Trophoblast cell (in vitro differentiated cells and primary cell): ENCODE data around the gene E2F7.

Source experiments
- DNase-seq, 2 donors: peaks; one replicate each; pipeline ENCODE4 v3.0.0-alpha.2; 2016
- H2AFZ ChIP-seq: 2 replicates; pipeline ENCODE4 v1.6.1; 2013; ENCODE audit warnings: low read length, moderate library complexity, mild to moderate bottlenecking; ENCODE audit not compliant: insufficient read depth, poor library complexity
- H2AK5ac ChIP-seq: 2 replicates; pipeline ENCODE4 v1.6.1; 2013; ENCODE audit warnings: mild to moderate bottlenecking, low read length
- H2BK120ac ChIP-seq: 2 replicates; pipeline ENCODE4 v1.6.1; 2013; ENCODE audit warnings: low read length, mild to moderate bottlenecking, moderate library complexity; ENCODE audit not compliant: insufficient read depth, poor library complexity
- H2BK12ac ChIP-seq: 2 replicates; pipeline ENCODE4 v1.6.1; 2013; ENCODE audit warnings: mild to moderate bottlenecking, low read length, moderate library complexity
- H2BK5ac ChIP-seq: 2 replicates; pipeline ENCODE4 v1.6.1; 2013; ENCODE audit warnings: low read length, low read depth, moderate library complexity, mild to moderate bottlenecking; ENCODE audit not compliant: poor library complexity
- H3K14ac ChIP-seq: 2 replicates; pipeline ENCODE4 v1.6.1; 2013; ENCODE audit warnings: mild to moderate bottlenecking, low read length
- H3K18ac ChIP-seq: 2 replicates; pipeline ENCODE4 v1.6.1; 2013; ENCODE audit warnings: mild to moderate bottlenecking, low read length
- H3K23ac ChIP-seq: 2 replicates; pipeline ENCODE4 v1.6.1; 2013; ENCODE audit warnings: low read length
- H3K27ac ChIP-seq: 2 replicates; pipeline ENCODE4 v1.5.1; 2013; ENCODE audit warnings: low read depth, mild to moderate bottlenecking, inconsistent platforms, low read length, moderate library complexity
- H3K27me3 ChIP-seq: 2 replicates; pipeline ENCODE4 v1.6.1; 2013; ENCODE audit warnings: inconsistent platforms, mild to moderate bottlenecking, low read length, moderate library complexity; ENCODE audit not compliant: insufficient read depth
- H3K36me3 ChIP-seq, 2 experiments: 1 replicate in 1 of 2; 2 replicates in 1 of 2; pipeline ENCODE4 v1.6.1; 2013; ENCODE audit warnings: low read length in 2 of 2, mild to moderate bottlenecking in 2 of 2, moderate library complexity in 1 of 2; ENCODE audit not compliant: insufficient read depth in 2 of 2, control insufficient read depth in 1 of 2
- H3K4ac ChIP-seq: 2 replicates; pipeline ENCODE4 v1.6.1; 2013; ENCODE audit warnings: low read depth, mild to moderate bottlenecking, low read length, moderate library complexity
- H3K4me1 ChIP-seq, 2 experiments: 1 replicate in 1 of 2; 2 replicates in 1 of 2; pipeline ENCODE4 v1.6.1; 2013; ENCODE audit warnings: low read length in 2 of 2, mild to moderate bottlenecking in 2 of 2, moderate library complexity in 1 of 2; ENCODE audit not compliant: insufficient read depth in 2 of 2, control insufficient read depth in 1 of 2
- H3K4me2 ChIP-seq: 2 replicates; pipeline ENCODE4 v1.6.1; 2013; ENCODE audit warnings: inconsistent platforms, mild to moderate bottlenecking, low read length, moderate library complexity
- H3K4me3 ChIP-seq: 2 replicates; pipeline ENCODE4 v1.5.1; 2013; ENCODE audit warnings: mild to moderate bottlenecking, low read depth, low read length, inconsistent platforms
- H3K79me1 ChIP-seq: one replicate; pipeline ENCODE4 v1.6.1; 2013; ENCODE audit warnings: low read length
- H3K79me2 ChIP-seq: 2 replicates; pipeline ENCODE4 v1.6.1; 2013; ENCODE audit warnings: low read length, mild to moderate bottlenecking; ENCODE audit not compliant: control insufficient read depth, insufficient read depth, poor library complexity
- H3K9ac ChIP-seq: 2 replicates; pipeline ENCODE4 v1.6.1; 2013; ENCODE audit warnings: mild to moderate bottlenecking, low read length
- H3K9me3 ChIP-seq: 2 replicates; pipeline ENCODE4 v1.6.1; 2013; ENCODE audit warnings: low read depth, mild to moderate bottlenecking, control low read depth, inconsistent platforms, low read length; ENCODE audit not compliant: insufficient read depth
- H4K12ac ChIP-seq: 2 replicates; pipeline ENCODE4 v1.6.1; 2013; ENCODE audit warnings: low read depth, mild to moderate bottlenecking, low read length, moderate library complexity
- H4K8ac ChIP-seq: 2 replicates; pipeline ENCODE4 v1.6.1; 2013; ENCODE audit warnings: low read depth, mild to moderate bottlenecking, low read length, moderate library complexity
- H4K91ac ChIP-seq: one replicate; pipeline ENCODE4 v1.6.1; 2013; ENCODE audit warnings: low read depth, mild to moderate bottlenecking, low read length, moderate library complexity
- WGBS: extraction: QIAGEN DNeasy Blood & Tissue Kit; methylation state at CpG from one replicate; pipeline ENCODE4 v1.1.7; 2013; ENCODE audit warnings: missing lambda C conversion rate; ENCODE audit not compliant: insufficient read length, insufficient coverage; ENCODE audit errors: extremely low coverage; 5-methylcytosine and 5-hydroxymethylcytosine counted together

E2F7 gene

GRCh38 chr12:77049767-77050353 is 15.5 kb downstream of the E2F7 start:
- H3K36me3 ChIP-seq = peaks cover 0 to 3% of the 10 kb centered on the region in 2 experiments
- H2BK5ac ChIP-seq = no peak overlapping the region
- no peak overlapping the region for H2AFZ ChIP-seq
- no peak overlapping the region for H2AK5ac ChIP-seq
- no peak overlapping the region for H3K4ac ChIP-seq
- H3K9me3 ChIP-seq = no peaks in the 10 kb centered on the region
- H4K12ac ChIP-seq = no peak overlapping the region
- H3K79me2 ChIP-seq = no peaks in the 10 kb centered on the region
- no peak overlapping the region for H3K27ac ChIP-seq
- no peak overlapping the region for H4K91ac ChIP-seq
- H2BK12ac ChIP-seq = no peak overlapping the region
- no peak overlapping the region for H2BK120ac ChIP-seq
- no peaks in the 10 kb centered on the region for H3K4me1 ChIP-seq
- H3K23ac ChIP-seq = no peak overlapping the region
- no peak overlapping the region for H3K4me3 ChIP-seq
- no peak overlapping the region for H3K18ac ChIP-seq
- H4K8ac ChIP-seq = no peak overlapping the region
- no peak overlapping the region for H3K9ac ChIP-seq
- no peak overlapping the region for H3K4me2 ChIP-seq
- WGBS = no CpG with 5 or more reads among the region's 4 CpGs
- DNase-seq = peak in 1 of 2 donors; percentile 80
- H3K79me1 ChIP-seq = no peaks in the 10 kb centered on the region
- H3K14ac ChIP-seq = no peak overlapping the region
- no peaks in the 10 kb centered on the region for H3K27me3 ChIP-seq

GRCh38 chr12:77047341-77048109 is 17.8 kb downstream of the E2F7 start:
- no peak overlapping the region for H4K8ac ChIP-seq
- H3K36me3 ChIP-seq = peaks cover 0 to 13% of the 10 kb centered on the region in 2 experiments
- no peaks in the 10 kb centered on the region for H3K27me3 ChIP-seq
- peak; percentile 76 to 88 for DNase-seq
- H2BK120ac ChIP-seq = no peak overlapping the region
- no CpG with 5 or more reads among the region's 6 CpGs for WGBS
- no peak overlapping the region for H3K4me2 ChIP-seq
- no peak overlapping the region for H2AFZ ChIP-seq
- H3K23ac ChIP-seq = no peak overlapping the region
- no peak overlapping the region for H3K4ac ChIP-seq
- no peaks in the 10 kb centered on the region for H3K9me3 ChIP-seq
- H4K12ac ChIP-seq = no peak overlapping the region
- no peak overlapping the region for H3K27ac ChIP-seq
- H2BK5ac ChIP-seq = no peak overlapping the region
- H4K91ac ChIP-seq = no peak overlapping the region
- no peak overlapping the region for H2BK12ac ChIP-seq
- no peak overlapping the region for H3K4me3 ChIP-seq
- no peak overlapping the region for H3K18ac ChIP-seq
- H3K14ac ChIP-seq = no peak overlapping the region
- no peak overlapping the region for H2AK5ac ChIP-seq
- no peaks in the 10 kb centered on the region for H3K79me1 ChIP-seq
- no peaks in the 10 kb centered on the region for H3K4me1 ChIP-seq
- H3K79me2 ChIP-seq = no peaks in the 10 kb centered on the region
- H3K9ac ChIP-seq = no peak overlapping the region

GRCh38 chr12:77046468-77046867 is 18.9 kb downstream of the E2F7 start:
- Histone ChIP-seq H4K91ac (no peak overlapping the region), H3K27ac (no peak overlapping the region), H3K9ac (no peak overlapping the region), H2BK5ac (no peak overlapping the region), H3K79me2 (no peaks in the 10 kb centered on the region), H3K23ac (no peak overlapping the region), H3K9me3 (no peaks in the 10 kb centered on the region), H3K27me3 (no peaks in the 10 kb centered on the region), H2BK12ac (no peak overlapping the region), H3K4ac (no peak overlapping the region), H3K4me1 (no peaks in the 10 kb centered on the region), H4K8ac (no peak overlapping the region), H3K36me3 (peaks cover 0 to 13% of the 10 kb centered on the region in 2 experiments), H3K18ac (no peak overlapping the region), H3K79me1 (no peaks in the 10 kb centered on the region), H3K4me2 (no peak overlapping the region), H3K14ac (no peak overlapping the region), H2BK120ac (no peak overlapping the region), H2AK5ac (no peak overlapping the region), H2AFZ (no peak overlapping the region), H4K12ac (no peak overlapping the region), H3K4me3 (no peak overlapping the region)
- WGBS = no CpG with 5 or more reads among the region's 5 CpGs
- DNase-seq = no peak

- Histone ChIP-seq H3K4ac (no peak overlapping the region), H4K12ac (no peak overlapping the region), H3K79me1 (no peaks in the 10 kb centered on the region), H4K8ac (no peak overlapping the region), H3K79me2 (no peaks in the 10 kb centered on the region), H3K9ac (no peak overlapping the region), H3K36me3 (peaks cover 0 to 13% of the 10 kb centered on the region in 2 experiments), H3K9me3 (no peaks in the 10 kb centered on the region), H3K23ac (no peak overlapping the region), H3K4me1 (no peaks in the 10 kb centered on the region), H3K18ac (no peak overlapping the region), H2AFZ (no peak overlapping the region), H4K91ac (no peak overlapping the region), H2BK5ac (no peak overlapping the region), H2AK5ac (no peak overlapping the region), H3K27ac (no peak overlapping the region), H3K14ac (no peak overlapping the region), H3K4me2 (no peak overlapping the region), H2BK120ac (no peak overlapping the region), H2BK12ac (no peak overlapping the region), H3K4me3 (no peak overlapping the region), H3K27me3 (no peaks in the 10 kb centered on the region)
- no peak for DNase-seq
- no CpG with 5 or more reads among the region's 6 CpGs for WGBS
These were observed 20.2 kb downstream of the E2F7 start for GRCh38 chr12:77045183-77045582.
